ENCODE data around the gene SMARCAD1. TPM values are rescaled to one million over a fixed set of nuclear protein-coding genes. Genes with fewer than 3 reads are reported as not detected.

Gene SMARCAD1
- total RNA-seq, 4 donors from 2014 or later, result 13.2 to 26.7 (median 20.8) TPM

GRCh38 chr4:94251094-94251493 lies 43.4 kb downstream of the SMARCAD1 start:
- H3K27ac ChIP-seq, result no peak overlapping the region
- intact Hi-C loops (cut with DNase I), result no loop called here

DNA sequence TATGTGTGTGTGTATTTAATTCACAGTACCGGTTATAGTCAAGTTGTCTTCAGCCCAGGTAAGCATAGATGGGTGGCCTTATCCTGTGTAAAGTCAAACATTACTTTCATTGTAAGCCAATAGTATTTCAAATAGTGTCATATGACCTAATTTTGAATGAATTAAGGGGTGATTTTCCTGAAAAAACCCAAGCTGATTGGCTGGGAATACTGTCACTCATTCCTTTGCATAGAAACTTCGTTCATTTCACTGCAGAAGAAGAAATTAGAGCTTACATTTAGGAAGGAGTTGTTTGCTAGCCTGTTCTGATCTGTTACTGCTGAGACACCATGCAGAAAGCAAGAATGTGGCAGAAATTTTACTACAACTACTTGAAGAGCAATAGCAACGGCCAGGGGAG lies 45.4 kb downstream of the SMARCAD1 start:
- no peak for TF ChIP-seq POLR2A (IDR thresholded peaks at IDR 0.05)
- TF ChIP-seq CTCF (IDR thresholded peaks at IDR 0.05), result no peak
- 48 to 59% methylated on average over 3 of the region's 3 CpGs for WGBS, 2 donors
- no peaks in the 10 kb centered on the region for H3K9me3 ChIP-seq
- H3K4me1 ChIP-seq, result peaks cover 0 to 22% (median 0%) of the 10 kb centered on the region in 3 donors
- H3K27ac ChIP-seq, result no peak overlapping the region
- DNase-seq, result no peak
- no peaks in the 10 kb centered on the region for H3K27me3 ChIP-seq
- peaks cover 0 to 56% (median 0%) of the 10 kb centered on the region in 3 donors for H3K36me3 ChIP-seq
- peak overlapping the region in 2 of 4 donors; percentile 6 to 22 for H3K4me3 ChIP-seq
- intact Hi-C loops (cut with DNase I), result no loop called here

More at GRCh38 chr4:94251094-94251493, 43.4 kb downstream of the SMARCAD1 start:
- TF ChIP-seq POLR2A (IDR thresholded peaks at IDR 0.05), result no peak
- no peak for TF ChIP-seq CTCF (IDR thresholded peaks at IDR 0.05)
- Histone ChIP-seq H3K36me3 (peaks cover 0 to 62% (median 0%) of the 10 kb centered on the region in 3 donors), H3K4me3 (no peak overlapping the region), H3K27me3 (no peaks in the 10 kb centered on the region), H3K4me1 (peaks cover 0 to 15% (median 0%) of the 10 kb centered on the region in 3 donors), H3K9me3 (no peaks in the 10 kb centered on the region)
- no peak for DNase-seq

DNA sequence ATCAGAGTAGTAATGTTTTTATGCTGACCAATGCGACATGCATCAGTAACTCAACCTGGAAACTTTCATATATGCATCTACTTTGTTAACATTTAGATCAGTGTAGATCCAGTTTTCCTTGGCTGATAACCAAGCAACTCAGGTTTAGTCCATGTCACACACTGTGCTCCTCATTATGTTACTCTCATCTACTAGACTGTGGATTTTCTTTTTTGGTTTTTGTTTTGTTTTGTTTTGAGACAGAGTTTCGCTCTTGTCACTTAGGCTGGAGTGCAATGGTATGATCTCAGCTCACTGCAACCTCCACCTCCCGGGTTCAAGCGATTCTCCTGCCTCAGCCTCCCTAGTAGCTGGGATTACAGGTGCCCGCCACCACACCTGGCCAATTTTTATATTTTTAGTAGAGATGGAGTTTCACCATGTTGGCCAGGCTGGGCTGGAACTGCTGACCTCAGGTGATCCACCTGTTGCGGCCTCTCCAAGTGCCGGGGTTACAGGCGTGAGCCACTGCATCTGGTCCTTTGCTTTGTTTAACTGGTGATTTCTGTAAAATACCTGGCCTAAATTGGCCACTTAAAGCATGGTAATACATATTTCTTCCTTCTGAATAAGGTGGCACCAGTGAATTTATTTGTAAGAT lies 48.6 kb downstream of the SMARCAD1 start:
- Histone ChIP-seq H3K27me3 (no peaks in the 10 kb centered on the region), H3K4me1 (peaks cover 0 to 22% (median 0%) of the 10 kb centered on the region in 3 donors), H3K36me3 (peaks cover 0 to 50% (median 0%) of the 10 kb centered on the region in 3 donors), H3K9me3 (no peaks in the 10 kb centered on the region), H3K4me3 (no peak overlapping the region), H3K27ac (peak overlapping the region in 1 of 4 donors; percentile 18)
- TF ChIP-seq CTCF (IDR thresholded peaks at IDR 0.05), result no peak
- no peak for TF ChIP-seq POLR2A (IDR thresholded peaks at IDR 0.05)
- DNase-seq, result no peak
- intact Hi-C loops (cut with DNase I), result no loop called here
- WGBS, 2 donors, result 84 to 89% methylated on average over 5 to 8 of the region's 8 CpGs

GRCh38 chr4:94256828-94257227 lies 49.2 kb downstream of the SMARCAD1 start:
- no peak overlapping the region for H3K27ac ChIP-seq
- H3K9me3 ChIP-seq, result no peaks in the 10 kb centered on the region
- H3K4me1 ChIP-seq, result peaks cover 0 to 26% (median 0%) of the 10 kb centered on the region in 3 donors
- no peak overlapping the region for H3K4me3 ChIP-seq
- intact Hi-C loops (cut with DNase I), result no loop called here
- no peaks in the 10 kb centered on the region for H3K27me3 ChIP-seq
- DNase-seq, result no peak
- TF ChIP-seq CTCF (IDR thresholded peaks at IDR 0.05), result peak in 2 of 6 experiments; percentile 12 to 45
- TF ChIP-seq POLR2A (IDR thresholded peaks at IDR 0.05), result no peak
- H3K36me3 ChIP-seq, result peaks cover 0 to 44% (median 0%) of the 10 kb centered on the region in 3 donors

DNA sequence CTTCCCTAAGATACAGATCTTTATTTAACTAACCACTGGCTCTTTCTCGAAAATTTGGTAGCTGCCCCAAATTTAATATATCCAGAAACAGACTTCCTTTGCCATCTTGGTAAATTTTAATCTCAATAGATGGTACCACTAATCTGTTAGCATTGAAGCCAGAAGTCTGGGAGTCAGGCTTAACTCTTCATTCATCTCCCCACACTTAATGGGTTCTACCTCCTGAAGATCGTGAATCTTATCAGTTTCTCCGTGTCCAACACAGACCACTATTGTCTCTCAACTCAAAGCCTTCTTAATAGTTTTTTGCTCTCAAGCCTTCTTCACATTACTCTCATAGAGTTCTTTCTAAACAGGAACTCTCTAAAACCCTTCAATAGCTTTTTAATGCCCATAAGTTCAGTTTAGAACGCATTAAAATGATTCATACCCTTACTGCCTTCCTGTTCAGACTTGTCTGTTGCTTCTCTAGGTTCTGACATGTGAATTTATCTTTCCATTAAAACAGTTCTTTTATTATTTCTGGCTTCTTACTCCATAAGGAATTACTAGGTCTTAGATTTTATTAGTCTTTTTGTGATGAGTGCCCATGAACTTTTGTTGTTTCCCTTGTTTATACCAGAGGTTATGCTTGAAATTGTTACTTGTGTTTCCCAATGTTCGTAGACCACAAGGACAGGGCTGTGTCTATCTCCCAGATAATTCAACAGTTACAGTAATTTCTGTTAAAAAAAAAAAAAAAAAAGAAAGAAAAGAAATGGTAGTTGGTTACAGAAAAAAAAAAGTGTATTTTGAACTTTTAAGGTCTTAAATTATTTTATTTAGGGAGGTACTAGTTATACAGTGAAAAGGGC lies 54.7 kb downstream of the SMARCAD1 start:
- intact Hi-C loops (cut with DNase I), result no loop called here
- no peak overlapping the region for H3K4me3 ChIP-seq
- H3K4me1 ChIP-seq, result peaks cover 0 to 17% (median 0%) of the 10 kb centered on the region in 3 donors
- H3K9me3 ChIP-seq, result no peaks in the 10 kb centered on the region
- H3K27me3 ChIP-seq, result no peaks in the 10 kb centered on the region
- no peak for DNase-seq
- peak overlapping the region in 3 of 4 donors; percentile 24 to 58 (median 43) for H3K27ac ChIP-seq
- WGBS, 2 donors, result 32 to 49% methylated on average over 5 of the region's 5 CpGs
- no peak for TF ChIP-seq CTCF (IDR thresholded peaks at IDR 0.05)
- TF ChIP-seq POLR2A (IDR thresholded peaks at IDR 0.05), result no peak
- peaks cover 0 to 41% (median 0%) of the 10 kb centered on the region in 3 donors for H3K36me3 ChIP-seq
